ENCODE measurements around the gene ARSK. TPM values are rescaled to one million over a fixed set of nuclear protein-coding genes. Genes with fewer than 3 reads are reported as not detected.

ARSK gene
- total RNA-seq, 2 experiments from 2014 or later, result 4.5 to 4.6 TPM

GRCh38 chr5:95613514-95613913, 58.6 kb downstream of the ARSK start:
- ChIA-PET POLR2A (no interaction called here), CTCF (no interaction called here)
- Mint-ChIP-seq H3K4me3 (no peak overlapping the region), H3K27ac (no peak overlapping the region), H3K4me1 (ENCODE audit: low read depth) (peaks cover 31% of the 10 kb centered on the region), H3K9me3 (peaks cover 13% of the 10 kb centered on the region), H3K27me3 (no peaks in the 10 kb centered on the region), H3K36me3 (peaks cover 15% of the 10 kb centered on the region)
- DNase-seq, result no peak
- intact Hi-C loops (cut with micrococcal nuclease), result no loop called here

DNA sequence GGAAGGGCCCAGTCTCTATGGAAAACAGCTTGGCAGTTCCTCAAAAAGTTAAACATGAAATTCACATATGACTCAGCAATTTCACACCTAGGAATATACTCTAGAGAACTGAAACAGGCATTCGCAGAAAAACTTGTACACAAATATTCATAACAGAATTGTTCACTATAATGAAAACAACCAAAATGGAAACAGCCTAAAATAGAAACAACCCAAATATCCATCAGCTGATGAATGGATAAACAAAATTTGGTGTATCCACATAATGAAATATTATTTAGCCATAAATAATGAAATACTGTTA, 60.2 kb downstream of the ARSK start:
- DNase-seq, result no peak
- intact Hi-C loops (cut with micrococcal nuclease), result loop anchor here (1.0 kb wide), 1 partner anchor 24 kb away; no protein-coding TSS in a partner anchor
- Mint-ChIP-seq H3K36me3 (peaks cover 15% of the 10 kb centered on the region), H3K27ac (no peak overlapping the region), H3K27me3 (no peaks in the 10 kb centered on the region), H3K9me3 (peaks cover 13% of the 10 kb centered on the region), H3K4me3 (no peak overlapping the region), H3K4me1 (ENCODE audit: low read depth) (peaks cover 46% of the 10 kb centered on the region)
- CTCF ChIA-PET, result interaction anchor here (0.8 kb wide), 1 partner anchor 10 kb away, joined by 3 read pairs; no protein-coding TSS in a partner anchor
- POLR2A ChIA-PET, result no interaction called here

- no peak for DNase-seq
- CTCF ChIA-PET, result interaction anchor here (0.8 to 1.3 kb wide), 2 partner anchors 24 to 164 kb away, joined by 3 to 6 read pairs; no protein-coding TSS in a partner anchor
- H3K4me3 Mint-ChIP-seq, result no peak overlapping the region
- no peaks in the 10 kb centered on the region for H3K27me3 Mint-ChIP-seq
- H3K36me3 Mint-ChIP-seq, result peaks cover 15% of the 10 kb centered on the region
- POLR2A ChIA-PET, result no interaction called here
- H3K9me3 Mint-ChIP-seq, result peaks cover 13% of the 10 kb centered on the region
- peaks cover 53% of the 10 kb centered on the region for H3K4me1 Mint-ChIP-seq (ENCODE audit: low read depth)
- no peak overlapping the region for H3K27ac Mint-ChIP-seq
- intact Hi-C loops (cut with micrococcal nuclease), result no loop called here
These were observed 62.2 kb downstream of the ARSK start for GRCh38 chr5:95617057-95617456.

- Mint-ChIP-seq H3K9me3 (no peaks in the 10 kb centered on the region), H3K4me3 (peak overlapping the region; percentile 80), H3K36me3 (peaks cover 2% of the 10 kb centered on the region), H3K27ac (no peak overlapping the region), H3K27me3 (no peaks in the 10 kb centered on the region), H3K4me1 (ENCODE audit: low read depth) (peaks cover 62% of the 10 kb centered on the region)
- DNase-seq, result no peak
- intact Hi-C loops (cut with micrococcal nuclease), result loop anchor here (1.0 kb wide), 1 partner anchor 28 kb away; no protein-coding TSS in a partner anchor
- ChIA-PET CTCF (no interaction called here), POLR2A (no interaction called here)
These were observed 64.2 kb downstream of the ARSK start for GRCh38 chr5:95619096-95619495.

GRCh38 chr5:95619514-95620029, 64.7 kb downstream of the ARSK start:
- H3K4me3 Mint-ChIP-seq, result peak overlapping the region; percentile 80
- peak; percentile 11 for DNase-seq
- peaks cover 2% of the 10 kb centered on the region for H3K36me3 Mint-ChIP-seq
- H3K4me1 Mint-ChIP-seq (ENCODE audit: low read depth), result peaks cover 62% of the 10 kb centered on the region
- peak overlapping the region; percentile 66 for H3K27ac Mint-ChIP-seq
- CTCF ChIA-PET, result no interaction called here
- no peaks in the 10 kb centered on the region for H3K27me3 Mint-ChIP-seq
- POLR2A ChIA-PET, result interaction anchor here (1.5 kb wide), 1 partner anchor 12 kb away, joined by 6 read pairs; no protein-coding TSS in a partner anchor
- intact Hi-C loops (cut with micrococcal nuclease), result loop anchor here (1.0 to 10.0 kb wide), 4 partner anchors 28 to 343 kb away; partner anchors contain the start of genes ARSK, ELL2 and MCTP1
- no peaks in the 10 kb centered on the region for H3K9me3 Mint-ChIP-seq

DNA sequence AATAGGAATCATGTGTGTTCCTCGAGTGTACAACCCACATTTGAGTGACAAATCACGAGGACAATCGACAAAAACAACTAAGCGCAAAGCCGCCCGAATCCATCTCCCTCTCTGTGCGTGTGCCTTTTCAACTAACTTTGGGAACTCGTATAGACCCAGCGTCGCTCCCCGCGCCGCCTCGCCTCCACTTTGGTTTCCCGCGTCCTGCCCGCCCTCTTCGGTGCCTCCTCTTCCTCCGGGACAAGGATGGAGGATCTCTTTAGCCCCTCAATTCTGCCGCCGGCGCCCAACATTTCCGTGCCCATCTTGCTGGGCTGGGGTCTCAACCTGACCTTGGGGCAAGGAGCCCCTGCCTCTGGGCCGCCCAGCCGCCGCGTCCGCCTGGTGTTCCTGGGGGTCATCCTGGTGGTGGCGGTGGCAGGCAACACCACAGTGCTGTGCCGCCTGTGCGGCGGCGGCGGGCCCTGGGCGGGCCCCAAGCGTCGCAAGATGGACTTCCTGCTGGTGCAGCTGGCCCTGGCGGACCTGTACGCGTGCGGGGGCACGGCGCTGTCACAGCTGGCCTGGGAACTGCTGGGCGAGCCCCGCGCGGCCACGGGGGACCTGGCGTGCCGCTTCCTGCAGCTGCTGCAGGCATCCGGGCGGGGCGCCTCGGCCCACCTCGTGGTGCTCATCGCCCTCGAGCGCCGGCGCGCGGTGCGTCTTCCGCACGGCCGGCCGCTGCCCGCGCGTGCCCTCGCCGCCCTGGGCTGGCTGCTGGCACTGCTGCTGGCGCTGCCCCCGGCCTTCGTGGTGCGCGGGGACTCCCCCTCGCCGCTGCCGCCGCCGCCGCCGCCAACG, 65.3 kb downstream of the ARSK start, which contains the start of gene GPR150:
GPR150 (plus strand) TSS at position 58 of the 840 bp plus-strand sequence; CDS start at position 247, 189 bp downstream.
- Mint-ChIP-seq H3K27me3 (no peaks in the 10 kb centered on the region), H3K9me3 (no peaks in the 10 kb centered on the region), H3K27ac (peak within 1 kb of the TSS; percentile 66), H3K4me3 (peak within 1 kb of the TSS; percentile 80), H3K4me1 (ENCODE audit: low read depth) (peaks cover 55% of the 10 kb centered on the region), H3K36me3 (no peaks in the 10 kb centered on the region)
- ChIA-PET POLR2A (interaction anchor here (0.6 to 1.5 kb wide), 3 partner anchors 11 to 225 kb away, joined by 3 to 7 read pairs (median 6); partner anchors contain the start of gene RFESD), CTCF (interaction anchor here (1.6 kb wide), 1 partner anchor 27 kb away, joined by 10 read pairs; the partner anchor contains the start of gene RFESD)
- peak; percentile 78 for DNase-seq
- intact Hi-C loops (cut with micrococcal nuclease), result loop anchor here (1.0 to 10.0 kb wide), 3 partner anchors 65 to 342 kb away; partner anchors contain the start of genes ARSK, ELL2 and MCTP1

- ChIA-PET CTCF (interaction anchor here (1.6 to 2.1 kb wide), 2 partner anchors 11 to 26 kb away, joined by 10 to 16 read pairs; partner anchors contain the start of gene RFESD), POLR2A (interaction anchor here (1.0 to 1.5 kb wide), 3 partner anchors 10 to 26 kb away, joined by 4 to 7 read pairs (median 6); partner anchors contain the start of gene RFESD)
- Mint-ChIP-seq H3K27me3 (no peaks in the 10 kb centered on the region), H3K36me3 (no peaks in the 10 kb centered on the region), H3K27ac (peak overlapping the region; percentile 74), H3K4me1 (ENCODE audit: low read depth) (peaks cover 50% of the 10 kb centered on the region), H3K9me3 (no peaks in the 10 kb centered on the region), H3K4me3 (peak overlapping the region; percentile 67)
- intact Hi-C loops (cut with micrococcal nuclease), result loop anchor here (1.0 to 10.0 kb wide), 4 partner anchors 25 to 341 kb away; partner anchors contain the start of genes ARSK, ELL2, MCTP1 and RFESD
- DNase-seq, result peak; percentile 63
These were observed 66.3 kb downstream of the ARSK start for GRCh38 chr5:95620870-95621838.

GRCh38 chr5:95621839-95622629, 67.1 kb downstream of the ARSK start:
- Mint-ChIP-seq H3K4me1 (ENCODE audit: low read depth) (peaks cover 45% of the 10 kb centered on the region), H3K36me3 (no peaks in the 10 kb centered on the region)
- CTCF ChIA-PET, result interaction anchor here (0.8 to 2.1 kb wide), 8 partner anchors 10 to 159 kb away, joined by 3 to 16 read pairs (median 5); partner anchors contain the start of genes ARSK, RFESD and SKIC3

DNA sequence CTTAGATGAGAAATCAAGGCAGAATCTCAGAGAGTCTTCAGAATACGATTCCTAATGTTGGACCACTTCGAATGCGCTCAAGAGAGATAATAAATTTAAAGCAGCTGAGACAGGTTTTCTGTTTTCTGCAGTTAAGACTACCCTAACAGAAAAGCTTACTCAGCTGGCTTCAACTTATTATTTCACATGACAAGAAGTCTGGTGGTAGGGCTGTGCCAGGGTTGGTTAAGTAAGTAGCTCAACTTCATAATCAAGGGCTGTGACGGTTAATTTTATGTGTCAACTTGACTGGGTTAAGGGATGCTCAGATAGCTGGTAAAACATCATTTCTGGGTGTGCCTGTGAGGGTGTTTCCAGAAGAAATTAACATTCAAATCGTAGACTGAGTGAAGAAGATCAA, 68.8 kb downstream of the ARSK start:
- no peak for DNase-seq
- H3K27me3 Mint-ChIP-seq, result no peaks in the 10 kb centered on the region
- peaks cover 36% of the 10 kb centered on the region for H3K4me1 Mint-ChIP-seq (ENCODE audit: low read depth)
- intact Hi-C loops (cut with micrococcal nuclease), result loop anchor here (5.0 to 10.0 kb wide), 2 partner anchors 339 kb away; partner anchors contain the start of genes ELL2 and MCTP1
- H3K4me3 Mint-ChIP-seq, result no peak overlapping the region
- H3K27ac Mint-ChIP-seq, result no peak overlapping the region
- ChIA-PET CTCF (interaction anchor here (1.7 to 2.1 kb wide), 4 partner anchors 8 to 80 kb away, joined by 3 to 16 read pairs (median 6); partner anchors contain the start of genes ARSK, RFESD and SKIC3), POLR2A (interaction anchor here (1.8 to 2.4 kb wide), 2 partner anchors 8 to 23 kb away, joined by 7 to 9 read pairs; partner anchors contain the start of gene RFESD)
- H3K9me3 Mint-ChIP-seq, result no peaks in the 10 kb centered on the region
- H3K36me3 Mint-ChIP-seq, result no peaks in the 10 kb centered on the region

More at GRCh38 chr5:95621839-95622629, 67.1 kb downstream of the ARSK start:
- Mint-ChIP-seq H3K4me3 (peak overlapping the region; percentile 67), H3K27me3 (no peaks in the 10 kb centered on the region), H3K9me3 (no peaks in the 10 kb centered on the region), H3K27ac (peak overlapping the region; percentile 74)
- intact Hi-C loops (cut with micrococcal nuclease), result loop anchor here (1.0 to 10.0 kb wide), 4 partner anchors 10 to 340 kb away; partner anchors contain the start of genes ELL2, MCTP1 and RFESD
- POLR2A ChIA-PET, result interaction anchor here (0.6 to 1.8 kb wide), 3 partner anchors 10 to 25 kb away, joined by 3 to 9 read pairs (median 4); partner anchors contain the start of gene RFESD
- DNase-seq, result peak; percentile 23

- DNase-seq, result no peak
- intact Hi-C loops (cut with micrococcal nuclease), result loop anchor here (5.0 to 10.0 kb wide), 2 partner anchors 338 to 340 kb away; partner anchors contain the start of genes ELL2 and MCTP1
- ChIA-PET POLR2A (interaction anchor here (2.4 kb wide), 1 partner anchor 23 kb away, joined by 7 read pairs; the partner anchor contains the start of gene RFESD), CTCF (interaction anchor here (2.0 kb wide), 1 partner anchor 23 kb away, joined by 7 read pairs; the partner anchor contains the start of gene RFESD)
- H3K4me3 Mint-ChIP-seq, result no peak overlapping the region
- no peaks in the 10 kb centered on the region for H3K9me3 Mint-ChIP-seq
- H3K36me3 Mint-ChIP-seq, result no peaks in the 10 kb centered on the region
- H3K27me3 Mint-ChIP-seq, result no peaks in the 10 kb centered on the region
- H3K4me1 Mint-ChIP-seq (ENCODE audit: low read depth), result peaks cover 30% of the 10 kb centered on the region
- H3K27ac Mint-ChIP-seq, result no peak overlapping the region
These were observed 69.5 kb downstream of the ARSK start for GRCh38 chr5:95624368-95624767.

All from activated CD4-positive, alpha-beta memory T cell treated with anti-CD3 and anti-CD28 coated beads for 36 hours (primary cell).